Esophagus (tissue), 2 donors: Measurements from ENCODE around the gene USP12. TPM values are rescaled to one million over a fixed set of nuclear protein-coding genes. Genes with fewer than 3 reads are reported as not detected.
"Not testable (repeated sequence)": the region's sequence is repeated elsewhere in the genome, so short reads cannot be mapped to it uniquely, and the experiment has no call there.

ENCODE experiments used
- H3K27ac ChIP-seq, 2 donors: one replicate each; pipeline ENCODE4 v1.5.1; 2013; ENCODE audit warnings: low read depth in 2 of 2, mild to moderate bottlenecking in 2 of 2, inconsistent platforms in 1 of 2, low read length in 1 of 2, moderate library complexity in 1 of 2
- H3K27me3 ChIP-seq, 2 donors: one replicate each; pipeline ENCODE4 v1.6.1; 2013; ENCODE audit warnings: low read length in 2 of 2, control low read depth in 1 of 2, mild to moderate bottlenecking in 1 of 2; ENCODE audit not compliant: insufficient read depth in 2 of 2, control insufficient read depth in 1 of 2
- H3K36me3 ChIP-seq, 2 donors: one replicate each; pipeline ENCODE4 v1.6.1; 2013; ENCODE audit warnings: low read length in 1 of 2; ENCODE audit not compliant: control insufficient read depth in 2 of 2, insufficient read depth in 2 of 2
- H3K4me1 ChIP-seq, 2 donors: one replicate each; pipeline ENCODE4 v1.6.1; 2013; ENCODE audit warnings: low read length in 1 of 2; ENCODE audit not compliant: control insufficient read depth in 2 of 2, insufficient read depth in 2 of 2
- H3K4me3 ChIP-seq, 2 donors: one replicate each; pipeline ENCODE4 v1.5.1; 2013; ENCODE audit warnings: low read length in 2 of 2, mild to moderate bottlenecking in 2 of 2, low read depth in 1 of 2, moderate library complexity in 1 of 2
- H3K9me3 ChIP-seq, 2 donors: one replicate each; pipeline ENCODE4 v1.6.1; 2013; ENCODE audit warnings: mild to moderate bottlenecking in 2 of 2, low read depth in 1 of 2, low read length in 1 of 2, moderate library complexity in 1 of 2; ENCODE audit not compliant: control insufficient read depth in 2 of 2, insufficient read depth in 1 of 2
- WGBS, 2 donors: extraction: QIAGEN DNeasy Blood & Tissue Kit; methylation state at CpG; one replicate each; pipeline ENCODE4 v1.1.7; 2013; 5-methylcytosine and 5-hydroxymethylcytosine counted together
- polyA plus RNA-seq, 2 donors: library from polyadenylated mRNA; stranded (reverse); fragments of 200-250 nt; gene quantifications; one replicate each; pipeline ENCODE4 v1.2.3, GENCODE V29; 2013
- donor health status: healthy with polysubstance abuse.
- donor health status: Bipolar disorder and iron deficiency.

Gene USP12
- 1 to 10 TPM; 3.5 to 6.0 TPM for polyA plus RNA-seq

- Histone ChIP-seq H3K4me1 (peaks cover 0 to 4% of the 10 kb centered on the region in 2 donors), H3K27me3 (no peaks in the 10 kb centered on the region), H3K36me3 (no peaks in the 10 kb centered on the region), H3K27ac (peak within 1 kb of the TSS; percentile 94 to 96), H3K4me3 (peak within 1 kb of the TSS; percentile 80 to 82), H3K9me3 (no peaks in the 10 kb centered on the region)
- 1% methylated on average over 46 to 88 of the region's 88 CpGs for WGBS, 2 donors
Measured at GRCh38 chr13:27171244-27171826, at the start of gene USP12. Gene USP12 (minus strand): TSS chr13:27171811. CDS start chr13:27171639, 172 bp downstream.

DNA sequence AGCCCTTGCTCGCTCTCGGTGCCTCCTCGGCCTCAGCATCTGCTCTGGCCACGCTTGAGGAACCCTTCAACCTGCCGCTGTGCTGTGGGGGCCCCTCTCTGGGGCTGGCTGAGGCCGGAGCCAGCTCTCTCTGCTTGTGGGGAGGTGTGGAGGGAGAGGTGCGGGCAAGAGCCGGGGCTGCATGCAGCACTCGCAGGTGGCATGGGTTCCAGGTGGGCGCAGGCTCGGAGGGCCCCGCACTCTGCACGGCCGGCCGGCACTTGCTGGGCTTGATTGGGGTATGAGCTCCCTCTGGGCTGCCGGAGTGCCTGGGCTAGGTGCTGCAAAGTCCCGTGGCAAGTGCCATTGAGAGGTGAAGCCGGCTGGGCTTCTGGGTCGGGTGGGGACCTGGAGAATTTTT is 48.0 kb upstream of the USP12 start:
- 90 to 93% methylated on average over 19 of the region's 19 CpGs for WGBS, 2 donors
- Histone ChIP-seq H3K4me1 (no peaks in the 10 kb centered on the region), H3K27ac (no peak overlapping the region), H3K27me3 (no peaks in the 10 kb centered on the region), H3K36me3 (no peaks in the 10 kb centered on the region), H3K4me3 (no peak overlapping the region), H3K9me3 (no peaks in the 10 kb centered on the region)

GRCh38 chr13:27218861-27219260 is 47.2 kb upstream of the USP12 start:
- H3K27me3 ChIP-seq, H3K9me3 ChIP-seq, H3K36me3 ChIP-seq, H3K4me1 ChIP-seq, H3K27ac ChIP-seq, H3K4me3 ChIP-seq: not testable (repeated sequence)
- 77 to 80% methylated on average over 1 of the region's 1 CpG for WGBS, 2 donors

DNA sequence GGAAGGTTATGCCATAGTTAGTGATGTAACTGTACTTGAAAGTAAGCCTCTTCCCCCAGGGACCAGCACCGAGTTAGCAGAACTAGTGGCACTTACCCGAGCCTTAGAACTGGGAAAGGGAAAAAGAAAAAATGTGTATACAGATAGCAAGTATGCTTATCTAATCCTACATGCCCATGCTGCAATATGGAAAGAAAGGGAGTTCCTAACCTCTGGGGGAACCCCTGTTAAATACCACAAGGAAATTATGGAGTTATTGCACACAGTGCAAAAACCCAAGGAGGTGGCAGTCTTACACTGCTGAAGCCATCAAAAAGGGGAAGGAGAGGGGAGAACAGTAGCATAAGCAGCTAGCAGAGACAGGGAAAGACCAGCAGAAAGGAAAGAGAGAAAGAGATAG is 46.2 kb upstream of the USP12 start:
- not testable (repeated sequence) for H3K4me3 ChIP-seq, H3K9me3 ChIP-seq, H3K27me3 ChIP-seq, H3K4me1 ChIP-seq, H3K27ac ChIP-seq, H3K36me3 ChIP-seq
- 89 to 91% methylated on average over 2 of the region's 2 CpGs for WGBS, 2 donors

- H3K4me1 ChIP-seq, H3K27ac ChIP-seq, H3K9me3 ChIP-seq, H3K4me3 ChIP-seq, H3K36me3 ChIP-seq, H3K27me3 ChIP-seq: not testable (repeated sequence)
- WGBS, 2 donors: 93 to 94% methylated on average over 5 of the region's 5 CpGs
Measured at GRCh38 chr13:27213386-27213785, 41.8 kb upstream of the USP12 start.

DNA sequence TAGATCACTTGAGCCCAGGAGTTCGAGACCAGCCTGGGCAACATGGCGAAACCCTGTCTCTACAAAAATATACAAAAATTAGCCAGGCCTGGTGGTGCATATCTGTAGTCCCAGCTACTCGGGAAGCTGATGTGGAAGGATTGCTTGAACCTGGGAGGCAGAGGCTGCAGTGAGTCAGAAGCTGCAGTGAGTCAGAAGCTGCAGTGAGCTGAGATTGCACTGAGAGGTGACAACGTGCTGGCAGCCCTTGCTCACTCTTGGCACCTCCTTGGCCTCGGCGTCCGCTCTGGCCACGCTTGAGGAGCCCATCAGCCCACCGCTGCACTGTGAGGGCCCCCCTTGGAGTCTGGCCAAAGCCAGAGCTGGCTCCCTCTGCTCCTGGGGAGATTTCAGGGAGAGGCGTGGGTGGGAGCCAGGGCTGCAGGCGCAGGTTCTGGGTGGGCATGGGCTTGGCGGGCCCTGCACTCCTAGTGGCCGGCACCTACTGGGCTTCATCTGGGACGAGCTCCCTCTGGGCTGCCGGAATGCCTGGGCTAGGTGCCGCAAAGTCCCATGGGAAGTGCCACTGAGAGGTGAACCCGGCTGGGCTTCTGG is 40.3 kb upstream of the USP12 start:
- Histone ChIP-seq H3K4me1 (peaks cover 0 to 2% of the 10 kb centered on the region in 2 donors), H3K36me3 (no peaks in the 10 kb centered on the region), H3K27me3 (no peaks in the 10 kb centered on the region), H3K9me3 (peaks cover 0 to 2% of the 10 kb centered on the region in 2 donors), H3K4me3 (no peak overlapping the region), H3K27ac (no peak overlapping the region)
- 83 to 85% methylated on average over 17 of the region's 17 CpGs for WGBS, 2 donors

DNA sequence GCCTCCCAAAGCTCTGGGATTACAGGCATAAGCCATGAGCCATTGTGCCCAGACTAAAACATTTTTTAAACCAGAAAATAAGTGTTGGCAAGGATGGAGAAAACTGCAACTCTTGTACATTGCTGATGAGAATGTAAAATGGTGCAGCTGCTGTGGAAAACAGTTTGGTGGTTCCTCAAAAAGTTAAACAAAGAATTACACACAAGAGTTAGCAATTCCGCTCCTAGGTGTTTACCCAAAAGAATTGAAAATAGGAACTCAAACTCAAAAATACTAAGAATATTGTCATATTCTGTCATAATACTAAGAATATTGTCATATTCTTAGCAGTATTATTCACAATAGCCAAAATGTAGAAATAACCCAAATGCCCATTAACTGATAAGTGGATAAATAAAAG is 39.7 kb upstream of the USP12 start:
- 93% methylated on average over 1 of the region's 1 CpG for WGBS, 2 donors
- peaks cover 0 to 2% of the 10 kb centered on the region in 2 donors for H3K4me1 ChIP-seq

DNA sequence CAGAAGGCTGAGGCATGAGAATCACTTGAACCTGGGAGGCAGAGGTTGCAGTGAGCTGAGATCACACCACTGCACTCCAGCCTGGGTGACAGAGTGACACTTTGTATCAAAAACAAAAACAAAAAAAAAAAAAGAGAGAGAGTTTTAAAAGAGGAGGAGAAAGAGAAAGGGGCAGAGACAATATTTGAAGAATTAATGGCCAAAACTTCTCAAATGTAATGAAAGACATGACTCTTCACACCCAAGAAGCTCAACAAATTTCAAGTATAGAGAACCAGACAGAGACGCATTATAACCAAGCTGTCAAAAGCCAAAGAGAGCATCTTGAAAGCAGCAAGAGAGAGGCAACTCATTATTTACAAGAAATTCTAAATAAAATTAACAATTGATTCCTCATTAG is 36.9 kb upstream of the USP12 start:
- 93 to 95% methylated on average over 1 of the region's 1 CpG for WGBS, 2 donors
- Histone ChIP-seq H3K36me3 (no peaks in the 10 kb centered on the region), H3K4me3 (no peak overlapping the region), H3K4me1 (peaks cover 0 to 2% of the 10 kb centered on the region in 2 donors), H3K27me3 (no peaks in the 10 kb centered on the region), H3K27ac (no peak overlapping the region), H3K9me3 (peaks cover 0 to 2% of the 10 kb centered on the region in 2 donors)

More for the DNA sequence above, 39.7 kb upstream of the USP12 start:
- Histone ChIP-seq H3K9me3 (peaks cover 0 to 2% of the 10 kb centered on the region in 2 donors), H3K36me3 (no peaks in the 10 kb centered on the region), H3K27me3 (no peaks in the 10 kb centered on the region), H3K4me3 (no peak overlapping the region), H3K27ac (no peak overlapping the region)

GRCh38 chr13:27203854-27204253 is 32.2 kb upstream of the USP12 start:
- H3K4me3 ChIP-seq: no peak overlapping the region
- no peaks in the 10 kb centered on the region for H3K4me1 ChIP-seq
- no peak overlapping the region for H3K27ac ChIP-seq
- no peaks in the 10 kb centered on the region for H3K9me3 ChIP-seq
- WGBS, 2 donors: 64 to 66% methylated on average over 3 of the region's 3 CpGs
- H3K36me3 ChIP-seq: no peaks in the 10 kb centered on the region
- no peaks in the 10 kb centered on the region for H3K27me3 ChIP-seq

DNA sequence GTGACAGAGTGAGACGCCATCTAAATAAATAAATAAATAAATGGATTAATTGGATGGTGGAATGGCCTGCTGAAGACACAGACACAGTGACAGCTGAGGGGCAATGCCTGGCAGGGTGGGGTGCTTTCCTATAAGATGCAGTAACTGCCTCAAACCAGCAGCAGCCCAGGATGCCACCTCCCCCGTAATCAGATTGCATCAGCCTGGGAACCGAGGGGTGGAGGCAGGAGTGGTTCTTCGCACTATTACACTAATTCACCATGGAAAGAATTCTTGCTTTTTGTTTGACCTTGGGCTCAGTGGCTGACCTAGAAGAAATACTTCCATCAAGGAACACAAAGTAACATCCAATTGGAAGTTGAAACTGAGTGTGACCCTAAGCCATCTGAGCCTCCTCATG is 31.6 kb upstream of the USP12 start:
- Histone ChIP-seq H3K9me3 (no peaks in the 10 kb centered on the region), H3K27me3 (no peaks in the 10 kb centered on the region), H3K27ac (no peak overlapping the region), H3K4me1 (no peaks in the 10 kb centered on the region), H3K4me3 (no peak overlapping the region), H3K36me3 (no peaks in the 10 kb centered on the region)
- 86 to 88% methylated on average over 4 of the region's 4 CpGs for WGBS, 2 donors
